ENCODE results near the gene HPS1. TPM values are rescaled to one million over a fixed set of nuclear protein-coding genes. Genes with fewer than 3 reads are reported as not detected.

HPS1 gene
- total RNA-seq, 2 donors from 2014 or later = 39.6 to 43.3 TPM

DNA sequence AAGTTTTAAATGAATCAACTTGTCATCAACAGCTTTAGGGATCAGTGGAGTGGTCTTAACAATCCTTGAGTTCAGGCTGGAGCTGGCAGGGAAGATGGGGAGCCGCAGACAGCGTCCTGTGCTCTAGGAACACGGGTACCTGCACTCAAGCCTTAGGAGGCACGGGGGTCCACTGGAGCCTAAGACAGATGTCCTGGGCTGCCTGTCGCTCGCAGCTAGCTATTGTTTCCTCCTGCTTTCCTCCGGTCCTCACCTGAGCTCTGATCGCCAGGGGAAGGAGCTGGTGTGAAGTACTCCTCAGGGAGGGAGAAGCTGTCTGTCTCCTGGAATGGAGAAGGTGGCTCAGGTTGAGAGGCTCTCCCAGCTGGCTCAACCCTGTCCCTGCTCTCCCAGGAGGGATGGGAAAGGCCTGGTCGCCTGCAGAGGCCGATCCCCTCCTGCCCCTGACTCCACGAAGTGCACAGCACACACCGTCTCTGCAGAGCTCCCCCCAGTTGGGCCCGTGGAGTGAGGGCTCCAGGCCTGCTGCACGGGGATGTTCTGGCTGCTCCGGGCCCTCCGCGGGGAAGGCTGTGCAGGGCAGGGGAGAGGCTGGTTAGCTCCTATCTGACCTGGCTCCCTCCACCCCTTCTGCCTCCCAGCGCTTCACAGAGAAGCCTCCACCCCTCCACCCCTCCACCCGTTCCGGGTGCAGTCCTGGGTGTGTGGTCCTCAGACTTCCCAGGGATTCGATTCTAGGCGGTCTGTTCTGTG is 17.2 kb downstream of the HPS1 start:
- H3K4me1 ChIP-seq (ENCODE audit: control insufficient read depth, insufficient read depth, low read length) = no peaks in the 10 kb centered on the region
- H3K27me3 ChIP-seq (ENCODE audit: control insufficient read depth, insufficient read depth, low read length, poor library complexity, severe bottlenecking) = no peaks in the 10 kb centered on the region
- 94 to 99% methylated on average over 16 to 22 of the region's 22 CpGs for WGBS, 2 experiments (ENCODE audit: insufficient coverage in 1 of 2, insufficient read length in 1 of 2)
- Mint-ChIP-seq H3K27ac (no peak overlapping the region), H3K9me3 (peaks cover 30% of the 10 kb centered on the region), H3K27me3 (ENCODE audit: insufficient read depth) (no peaks in the 10 kb centered on the region), H3K4me3 (no peak overlapping the region), H3K4me1 (no peaks in the 10 kb centered on the region), H3K36me3 (ENCODE audit: low read depth) (peaks cover 53% of the 10 kb centered on the region)
- DNase-seq = no peak
- H3K9ac ChIP-seq (ENCODE audit: extremely low read depth, low read length, poor library complexity, severe bottlenecking) = no peak overlapping the region
- H3K4me3 ChIP-seq (ENCODE audit: low read length) = no peak overlapping the region
- H3K9me3 ChIP-seq (ENCODE audit: control insufficient read depth, low read length) = peaks cover 35% of the 10 kb centered on the region
- no peak overlapping the region for H3K27ac ChIP-seq (ENCODE audit: low read depth, low read length)
- TF ChIP-seq, protein P1, sequence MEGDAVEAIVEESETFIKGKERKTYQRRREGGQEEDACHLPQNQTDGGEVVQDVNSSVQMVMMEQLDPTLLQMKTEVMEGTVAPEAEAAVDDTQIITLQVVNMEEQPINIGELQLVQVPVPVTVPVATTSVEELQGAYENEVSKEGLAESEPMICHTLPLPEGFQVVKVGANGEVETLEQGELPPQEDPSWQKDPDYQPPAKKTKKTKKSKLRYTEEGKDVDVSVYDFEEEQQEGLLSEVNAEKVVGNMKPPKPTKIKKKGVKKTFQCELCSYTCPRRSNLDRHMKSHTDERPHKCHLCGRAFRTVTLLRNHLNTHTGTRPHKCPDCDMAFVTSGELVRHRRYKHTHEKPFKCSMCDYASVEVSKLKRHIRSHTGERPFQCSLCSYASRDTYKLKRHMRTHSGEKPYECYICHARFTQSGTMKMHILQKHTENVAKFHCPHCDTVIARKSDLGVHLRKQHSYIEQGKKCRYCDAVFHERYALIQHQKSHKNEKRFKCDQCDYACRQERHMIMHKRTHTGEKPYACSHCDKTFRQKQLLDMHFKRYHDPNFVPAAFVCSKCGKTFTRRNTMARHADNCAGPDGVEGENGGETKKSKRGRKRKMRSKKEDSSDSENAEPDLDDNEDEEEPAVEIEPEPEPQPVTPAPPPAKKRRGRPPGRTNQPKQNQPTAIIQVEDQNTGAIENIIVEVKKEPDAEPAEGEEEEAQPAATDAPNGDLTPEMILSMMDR (conservative IDR thresholded peaks at IDR 0.05) = no peak
- H3K36me3 ChIP-seq (ENCODE audit: control insufficient read depth, insufficient read depth, low read length) = peaks cover 52% of the 10 kb centered on the region

DNA sequence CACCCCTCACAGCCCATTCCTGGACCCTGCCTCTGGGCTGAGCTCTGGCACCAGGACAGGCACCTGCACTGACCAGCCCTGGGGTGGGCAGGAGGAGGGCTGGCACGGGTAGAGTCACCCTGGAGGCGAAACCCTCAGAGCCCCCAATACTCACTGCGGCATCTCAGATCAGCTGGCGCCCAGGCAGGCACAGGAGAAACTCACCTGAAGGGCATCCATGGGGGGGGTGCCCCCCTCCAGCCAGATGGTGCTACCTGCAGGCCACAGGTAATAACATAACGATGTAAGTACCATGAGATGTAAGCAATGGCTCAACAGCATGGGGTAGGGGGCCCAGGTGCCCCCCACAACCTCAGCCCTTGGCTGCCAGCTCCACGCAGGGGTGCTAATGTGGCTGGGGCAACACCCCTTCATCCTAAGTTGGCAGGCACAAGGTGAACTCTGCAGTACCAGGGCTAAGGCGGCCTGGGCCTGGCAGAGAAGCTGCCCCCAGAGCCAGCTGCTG is 19.7 kb downstream of the HPS1 start:
- WGBS, 2 experiments (ENCODE audit: insufficient coverage in 1 of 2, insufficient read length in 1 of 2) = 88 to 92% methylated on average over 2 to 7 of the region's 7 CpGs
- Mint-ChIP-seq H3K27me3 (ENCODE audit: insufficient read depth) (no peaks in the 10 kb centered on the region), H3K4me1 (no peaks in the 10 kb centered on the region), H3K36me3 (ENCODE audit: low read depth) (peaks cover 30% of the 10 kb centered on the region), H3K4me3 (no peak overlapping the region), H3K27ac (no peak overlapping the region), H3K9me3 (peaks cover 9% of the 10 kb centered on the region)
- no peaks in the 10 kb centered on the region for H3K4me1 ChIP-seq (ENCODE audit: control insufficient read depth, insufficient read depth, low read length)
- H3K9ac ChIP-seq (ENCODE audit: extremely low read depth, low read length, poor library complexity, severe bottlenecking) = no peak overlapping the region
- DNase-seq = peak; percentile 35
- no peaks in the 10 kb centered on the region for H3K27me3 ChIP-seq (ENCODE audit: control insufficient read depth, insufficient read depth, low read length, poor library complexity, severe bottlenecking)
- no peak overlapping the region for H3K4me3 ChIP-seq (ENCODE audit: low read length)
- H3K27ac ChIP-seq (ENCODE audit: low read depth, low read length) = no peak overlapping the region
- peaks cover 28% of the 10 kb centered on the region for H3K36me3 ChIP-seq (ENCODE audit: control insufficient read depth, insufficient read depth, low read length)
- H3K9me3 ChIP-seq (ENCODE audit: control insufficient read depth, low read length) = peaks cover 16% of the 10 kb centered on the region
- TF ChIP-seq, protein P1 (conservative IDR thresholded peaks at IDR 0.05) = no peak

DNA sequence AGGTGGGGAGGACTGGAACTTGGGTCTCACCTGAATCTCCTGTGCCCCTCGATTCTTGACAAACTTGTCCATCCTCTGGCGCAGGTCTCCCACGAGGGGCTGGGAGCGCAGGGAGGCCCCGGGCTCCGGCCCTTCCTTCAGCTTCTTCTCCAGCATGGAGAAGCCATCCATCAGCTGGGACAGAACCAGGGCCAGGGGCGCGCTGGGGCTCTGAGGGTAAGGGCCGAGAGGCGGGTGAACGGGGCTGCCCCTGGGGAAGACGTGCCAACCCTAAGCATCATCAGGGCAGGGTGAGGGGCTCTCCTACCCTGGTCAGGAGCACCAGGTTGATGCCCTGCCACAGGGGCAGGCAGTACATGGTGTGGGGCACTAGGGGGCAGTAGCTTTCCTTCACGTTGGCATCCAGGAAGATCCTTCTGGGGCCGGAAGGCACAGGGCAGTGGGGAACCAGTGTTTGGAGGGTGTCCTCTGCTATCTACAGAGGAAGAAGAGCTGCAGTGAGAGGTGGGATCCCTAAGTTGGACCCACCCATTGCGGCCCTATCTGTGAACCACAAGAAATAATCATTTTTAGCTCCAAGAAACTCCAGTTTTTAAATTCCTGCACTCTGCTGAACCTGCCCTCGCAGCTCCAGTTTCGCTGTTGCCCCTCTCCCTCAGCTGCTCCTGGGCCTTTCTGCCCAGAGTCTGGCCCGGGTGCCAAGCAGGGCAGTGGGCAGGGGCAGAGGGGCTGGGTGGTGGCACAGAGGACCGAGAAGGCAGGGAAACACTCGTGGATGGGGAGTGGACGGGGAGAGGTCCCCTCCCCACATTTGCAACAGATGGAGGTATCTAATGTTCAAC is 21.0 kb downstream of the HPS1 start:
- Mint-ChIP-seq H3K9me3 (peaks cover under 1% of the 10 kb centered on the region), H3K27ac (no peak overlapping the region), H3K36me3 (ENCODE audit: low read depth) (peaks cover 16% of the 10 kb centered on the region), H3K4me1 (no peaks in the 10 kb centered on the region), H3K27me3 (ENCODE audit: insufficient read depth) (no peaks in the 10 kb centered on the region), H3K4me3 (no peak overlapping the region)
- Histone ChIP-seq H3K27me3 (ENCODE audit: control insufficient read depth, insufficient read depth, low read length, poor library complexity, severe bottlenecking) (no peaks in the 10 kb centered on the region), H3K9me3 (ENCODE audit: control insufficient read depth, low read length) (peaks cover 3% of the 10 kb centered on the region), H3K27ac (ENCODE audit: low read depth, low read length) (no peak overlapping the region), H3K4me3 (ENCODE audit: low read length) (no peak overlapping the region), H3K9ac (ENCODE audit: extremely low read depth, low read length, poor library complexity, severe bottlenecking) (no peak overlapping the region), H3K36me3 (ENCODE audit: control insufficient read depth, insufficient read depth, low read length) (peaks cover 15% of the 10 kb centered on the region), H3K4me1 (ENCODE audit: control insufficient read depth, insufficient read depth, low read length) (no peaks in the 10 kb centered on the region)
- TF ChIP-seq, protein P1 (conservative IDR thresholded peaks at IDR 0.05) = peak; percentile 89
- peak; percentile 91 for DNase-seq
- 84 to 94% methylated on average over 10 to 21 of the region's 21 CpGs for WGBS, 2 experiments (ENCODE audit: insufficient coverage in 1 of 2, insufficient read length in 1 of 2)

All from endodermal cell (in vitro differentiated cells).